HG03159 (cell line): ENCODE results near the gene CPSF4.
"Not testable (repeated sequence)": the region's sequence is repeated elsewhere in the genome, so short reads cannot be mapped to it uniquely, and the experiment has no call there.

ENCODE experiments used
- ATAC-seq: cut with Tn5 transposase; IDR thresholded peaks from one replicate; pipeline ENCODE4 v1.9.1; 2021; ENCODE audit warnings: mild to moderate bottlenecking, moderate library complexity; ENCODE audit not compliant: unreplicated experiment

CPSF4 gene

DNA sequence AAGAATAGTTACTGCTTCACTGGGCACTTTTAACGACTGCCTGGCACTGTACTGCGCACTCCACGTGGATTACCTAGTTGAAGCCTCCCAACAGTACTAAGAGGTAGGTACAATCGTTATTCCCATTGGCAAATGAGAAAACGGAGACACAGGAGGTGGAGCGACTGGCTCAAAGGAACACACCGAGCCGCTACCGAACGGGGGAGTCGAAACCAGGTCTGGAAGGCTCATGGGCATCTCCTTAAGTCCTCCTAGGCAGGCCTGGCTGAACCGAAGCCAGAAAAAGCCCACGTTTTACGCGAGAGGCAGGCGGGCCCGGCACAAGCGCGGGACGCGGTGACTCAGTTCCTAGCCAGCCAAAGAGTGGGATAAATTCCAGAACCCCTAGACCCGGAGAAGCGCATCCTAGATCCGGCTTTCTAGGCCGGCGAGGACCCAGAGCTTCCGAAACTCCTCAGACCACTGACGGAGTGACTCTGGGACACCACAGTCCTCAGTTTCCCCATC is 30.8 kb upstream of the CPSF4 start:
- no peak for ATAC-seq

GRCh38 chr7:99408379-99409191 is 30.2 kb upstream of the CPSF4 start, which contains the start of the genes BUD31 and PDAP1:
Gene BUD31, plus strand, starts transcription at chr7:99408969. Its CDS starts 2,124 bp downstream, at chr7:99411093.
Gene PDAP1, minus strand, starts transcription at chr7:99408597. Its CDS starts 49 bp downstream, at chr7:99408548.
- peak; percentile 81 for ATAC-seq

DNA sequence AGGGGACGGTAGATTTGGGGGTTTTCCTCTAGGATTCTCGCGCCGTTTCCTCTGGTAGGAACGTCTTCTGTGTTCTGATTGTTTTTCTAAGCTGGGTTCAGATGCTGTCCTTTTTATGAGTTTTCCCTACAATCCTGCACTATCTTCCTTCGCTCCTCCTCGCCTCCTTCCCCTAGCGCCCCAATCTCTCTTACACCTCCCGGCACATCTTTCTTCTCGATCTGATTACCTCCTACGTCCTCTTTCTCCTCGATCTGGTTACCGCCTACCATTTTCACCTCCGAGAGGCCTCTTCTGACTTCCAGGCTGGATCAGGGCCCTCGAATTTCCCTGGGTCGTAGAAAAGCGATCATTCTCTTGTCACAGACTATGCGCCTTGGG is 29.6 kb upstream of the CPSF4 start:
- ATAC-seq: no peak

GRCh38 chr7:99409806-99410205 is 28.9 kb upstream of the CPSF4 start:
- no peak for ATAC-seq

- no peak for ATAC-seq
Measured at GRCh38 chr7:99410635-99411034, 28.1 kb upstream of the CPSF4 start.

DNA sequence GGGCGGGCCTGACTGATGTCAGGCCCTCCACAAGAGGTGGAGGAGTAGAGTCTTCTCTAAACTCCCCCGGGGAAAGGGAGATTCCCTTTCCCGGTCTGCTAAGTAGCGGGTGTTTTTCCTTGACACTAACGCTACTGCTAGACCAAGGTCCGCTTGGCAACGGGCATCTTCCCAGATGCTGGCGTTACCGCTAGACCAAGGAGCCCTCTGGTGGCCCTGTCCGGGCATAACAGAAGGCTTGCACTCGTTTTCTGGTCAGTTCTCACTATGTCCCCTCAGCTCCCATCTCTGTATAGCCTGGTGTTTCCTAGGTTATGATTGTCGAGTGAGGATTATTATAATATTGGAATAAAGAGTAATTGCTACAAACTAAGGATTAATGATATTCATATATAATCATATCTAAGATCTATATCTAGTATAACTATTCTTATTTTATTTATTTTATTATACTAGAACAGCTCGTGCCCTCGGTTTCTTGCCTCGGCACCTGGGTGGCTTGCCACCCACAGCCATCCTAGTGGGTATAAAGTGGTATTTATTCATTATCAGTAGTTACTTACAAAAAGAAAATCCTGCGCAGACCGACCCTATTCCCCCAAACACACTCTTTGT is 23.1 kb upstream of the CPSF4 start:
- ATAC-seq: not testable (repeated sequence)

DNA sequence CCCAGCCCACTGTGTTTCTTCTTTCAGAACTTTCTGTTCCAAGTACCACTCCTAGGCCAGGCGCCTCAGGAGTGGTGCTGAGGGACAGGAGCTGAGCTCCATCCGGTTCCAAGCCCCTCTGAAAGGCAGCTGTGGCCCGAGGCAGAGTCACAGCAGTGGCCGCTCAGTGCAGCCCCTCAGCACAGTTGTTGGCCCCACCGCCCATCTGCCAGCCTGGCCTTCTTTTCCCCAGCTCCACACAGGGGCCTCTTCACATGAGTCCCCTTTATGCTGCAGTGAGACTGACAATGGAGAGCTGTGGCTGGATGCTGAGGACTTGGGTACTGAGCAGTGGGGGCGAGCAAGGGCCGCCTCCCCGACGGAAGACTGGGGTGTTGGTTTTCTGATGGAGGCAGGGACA is 20.5 kb upstream of the CPSF4 start:
- no peak for ATAC-seq

- no peak for ATAC-seq
Measured at GRCh38 chr7:99419323-99420021, 19.3 kb upstream of the CPSF4 start.

DNA sequence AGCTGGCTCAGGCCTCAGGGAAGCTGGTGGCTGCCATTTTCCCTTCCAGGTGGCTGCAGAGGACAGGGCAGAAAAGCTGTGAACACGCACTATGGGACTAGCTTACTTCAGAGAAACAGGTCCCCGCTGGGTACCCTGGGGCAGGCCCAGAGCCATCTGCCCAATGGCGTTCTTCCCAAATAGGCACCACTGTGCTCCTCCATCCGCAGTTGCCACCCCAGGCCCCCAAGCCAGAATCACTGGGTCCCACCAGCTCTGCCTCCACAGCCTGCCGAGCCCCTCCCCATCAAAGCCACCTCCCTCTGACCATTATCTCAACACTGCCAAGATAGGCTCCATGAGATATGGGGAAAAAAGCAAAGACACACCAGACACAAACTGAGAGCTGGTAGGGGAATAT is 18.5 kb upstream of the CPSF4 start:
- ATAC-seq: no peak

GRCh38 chr7:99420986-99421385 is 17.8 kb upstream of the CPSF4 start:
- ATAC-seq: no peak

- ATAC-seq: no peak
Measured at GRCh38 chr7:99422186-99422585, 16.6 kb upstream of the CPSF4 start.

GRCh38 chr7:99422625-99423024 is 16.1 kb upstream of the CPSF4 start:
- ATAC-seq: no peak

DNA sequence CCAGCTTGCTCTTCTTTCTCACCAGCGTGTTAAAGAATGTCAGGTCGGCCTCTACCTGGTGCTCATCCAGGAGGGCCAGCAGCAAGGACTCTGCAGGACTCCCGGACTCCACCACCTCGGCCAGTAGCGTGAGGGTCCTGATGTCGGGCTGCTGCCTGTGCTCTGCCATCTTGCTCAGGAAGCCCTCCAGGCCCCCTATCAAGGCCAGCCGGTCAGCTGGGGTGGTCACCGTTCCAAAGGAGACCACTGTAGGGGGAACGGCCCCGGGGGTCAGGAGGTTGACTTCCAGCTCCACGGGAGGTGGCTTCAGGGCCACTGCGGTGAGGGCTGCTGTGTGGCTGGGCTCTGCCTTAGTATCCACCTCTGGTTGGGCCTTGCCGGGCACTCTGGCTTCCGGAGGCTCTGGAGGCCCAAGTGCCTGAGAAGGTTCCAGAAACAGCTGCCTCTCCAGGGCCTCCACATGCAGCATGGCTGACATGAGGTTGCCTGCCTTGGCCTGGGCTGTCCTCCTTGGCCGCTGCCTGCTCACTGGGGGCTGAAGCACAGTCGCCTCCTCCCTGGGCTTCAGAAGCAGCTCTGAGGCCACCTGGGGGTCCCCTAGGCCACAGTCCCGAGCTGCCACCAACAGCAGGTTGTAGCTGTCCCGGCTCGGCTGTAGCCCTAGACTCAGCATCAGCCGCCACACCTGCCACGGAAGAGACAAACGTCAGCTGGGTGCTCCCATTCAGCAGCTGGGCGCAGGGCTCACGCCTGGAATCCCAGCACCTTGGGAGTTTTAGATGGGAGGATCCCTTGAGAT is 13.6 kb upstream of the CPSF4 start:
- ATAC-seq: no peak

DNA sequence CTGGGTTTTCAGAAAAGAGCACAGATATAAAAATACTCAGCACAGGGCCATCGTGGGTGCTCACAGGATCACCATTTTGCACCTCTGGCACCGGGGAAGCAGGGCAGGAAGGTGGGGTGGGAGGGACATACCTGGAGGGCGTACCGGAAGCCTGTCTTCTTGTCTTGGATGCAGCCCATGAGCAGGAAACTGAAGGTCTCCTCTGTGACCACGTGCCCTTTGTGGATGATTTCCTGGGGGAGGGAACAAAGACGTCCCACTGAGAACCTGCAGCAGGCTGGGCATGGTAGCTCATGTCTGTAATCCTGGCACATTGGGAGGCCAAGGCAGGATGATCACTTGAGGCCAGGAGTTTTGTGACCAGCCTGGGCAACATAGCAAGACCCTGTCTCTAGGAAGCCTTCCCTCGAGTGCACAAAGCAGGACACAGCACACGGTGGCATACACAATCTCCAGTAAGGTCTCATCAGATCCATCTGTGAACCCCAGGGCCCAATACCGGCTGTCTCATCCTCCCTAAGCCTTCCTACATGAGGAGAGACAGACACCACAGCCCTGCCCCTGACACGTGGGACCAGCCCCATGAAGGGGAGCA is 9.7 kb upstream of the CPSF4 start:
- ATAC-seq: no peak

DNA sequence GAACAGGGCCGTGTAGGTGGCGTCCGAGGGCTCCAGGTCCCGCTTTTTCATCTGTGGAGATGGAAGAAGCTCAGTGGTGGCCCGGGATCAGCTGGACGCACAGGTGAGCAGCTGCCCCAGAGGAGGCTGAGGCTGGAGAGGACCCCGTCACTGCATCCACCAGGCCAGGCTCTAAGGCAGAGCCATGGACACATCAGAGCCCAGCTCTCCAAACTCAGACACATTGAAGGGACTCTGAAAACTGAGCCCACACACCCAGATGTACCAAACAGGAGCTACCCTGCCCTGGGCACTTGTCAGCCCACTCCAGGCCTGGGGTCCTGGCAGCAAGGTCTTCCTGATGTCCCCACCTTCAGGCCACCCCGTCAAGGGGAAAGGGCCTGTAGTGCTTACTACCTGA is 9.0 kb upstream of the CPSF4 start:
- ATAC-seq: no peak

DNA sequence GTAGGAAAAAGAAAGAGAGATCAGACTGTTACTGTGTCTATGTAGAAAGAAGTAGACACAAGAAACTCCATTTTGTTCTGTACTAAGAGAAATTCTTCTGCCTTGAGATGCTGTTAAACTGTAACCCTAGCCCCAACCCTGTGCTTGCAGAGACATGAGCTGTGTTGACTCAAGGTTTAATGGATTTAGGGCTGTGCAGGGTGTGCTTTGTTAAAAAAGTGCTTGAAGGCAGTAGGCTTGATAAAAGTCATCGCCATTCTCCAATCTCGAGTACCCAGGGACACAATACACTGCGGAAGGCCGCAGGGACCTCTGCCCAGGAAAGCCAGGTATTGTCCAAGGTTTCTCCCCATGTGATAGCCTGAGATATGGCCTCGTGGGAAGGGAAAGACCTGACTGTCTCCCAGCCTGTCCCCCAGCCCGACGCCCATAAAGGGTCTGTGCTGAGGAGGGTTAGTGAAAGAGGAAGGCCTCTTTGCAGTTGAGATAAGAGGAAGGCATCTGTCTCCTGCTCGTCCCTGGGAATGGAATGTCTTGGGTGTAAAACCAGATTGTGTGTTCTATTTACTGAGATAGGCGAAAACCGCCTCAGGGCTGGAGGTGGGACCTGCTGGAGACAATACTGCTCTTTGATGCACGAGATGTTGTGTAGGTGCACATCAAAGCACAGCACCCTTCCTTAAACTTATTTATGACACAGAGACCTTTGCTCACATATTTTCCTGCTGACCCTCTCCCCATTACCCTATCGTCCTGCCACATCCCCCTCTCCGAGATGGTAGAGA is 6.8 kb upstream of the CPSF4 start:
- not testable (repeated sequence) for ATAC-seq

GRCh38 chr7:99433158-99433557 is 5.6 kb upstream of the CPSF4 start:
- ATAC-seq: no peak

DNA sequence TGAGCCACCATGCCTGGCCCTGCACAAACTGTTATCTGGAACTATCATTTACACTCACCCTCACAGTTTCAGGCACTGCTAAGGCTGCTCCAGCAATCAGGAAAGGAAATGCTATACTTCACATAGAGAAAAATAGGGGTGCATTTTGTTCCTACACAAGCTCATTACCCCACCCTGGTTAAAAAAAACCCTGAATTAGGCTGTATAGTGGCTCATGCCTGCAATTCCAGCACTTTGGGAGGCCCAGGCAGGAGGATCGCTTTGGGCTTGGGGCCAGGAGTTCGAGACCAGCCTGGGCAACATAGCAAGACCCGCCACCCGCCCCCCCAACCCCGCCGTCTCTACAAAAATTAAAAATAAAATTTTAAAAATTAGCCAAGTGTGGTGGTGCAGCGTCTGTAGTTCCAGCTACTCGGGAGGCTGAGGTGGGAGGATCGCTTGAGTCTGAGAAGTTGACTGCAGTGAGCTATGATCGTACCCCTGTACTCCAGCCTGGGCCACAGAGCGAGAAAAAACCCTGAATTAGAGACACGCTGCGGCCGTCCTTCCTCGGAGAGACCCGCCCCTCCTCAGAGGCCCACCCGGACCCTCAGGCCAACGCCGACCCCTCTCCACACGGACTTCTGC is 684 bp upstream of the CPSF4 start:
- peak; percentile 3 for ATAC-seq

- ATAC-seq: no peak
Measured at GRCh38 chr7:99440195-99440594, 1.5 kb downstream of the CPSF4 start.
